HG02970 (cell line): ENCODE data around the gene CDCA3.
A peak's percentile ranks its signal among the peaks of the same experiment; 100 is the strongest.
"Not testable (repeated sequence)": the region's sequence is repeated elsewhere in the genome, so short reads cannot be mapped to it uniquely, and the experiment has no call there.

Experiments
- ATAC-seq: cut with Tn5 transposase; IDR thresholded peaks from one replicate; pipeline ENCODE4 v1.9.1; 2021; ENCODE audit warnings: mild to moderate bottlenecking, moderate library complexity, moderate number of reproducible peaks; ENCODE audit not compliant: unreplicated experiment, low FRiP score

CDCA3 gene

GRCh38 chr12:6851153-6851920 is at the start of gene CDCA3:
Gene CDCA3, minus strand, starts transcription at chr12:6851286. Its CDS starts 334 bp downstream, at chr12:6850952.
- peak; percentile 48 for ATAC-seq

- no peak for ATAC-seq
Observed at GRCh38 chr12:6899837-6900519, 48.9 kb upstream of the CDCA3 start.

GRCh38 chr12:6899427-6899826 is 48.3 kb upstream of the CDCA3 start:
- no peak for ATAC-seq

- no peak for ATAC-seq
Observed at GRCh38 chr12:6896846-6897435, 45.9 kb upstream of the CDCA3 start.

- ATAC-seq = no peak
Observed at GRCh38 chr12:6894321-6894720, 43.2 kb upstream of the CDCA3 start.

GRCh38 chr12:6892683-6893082 is 41.6 kb upstream of the CDCA3 start:
- ATAC-seq = not testable (repeated sequence)

GRCh38 chr12:6891646-6892001 is 40.5 kb upstream of the CDCA3 start:
- ATAC-seq = no peak

GRCh38 chr12:6890789-6891645 is 39.9 kb upstream of the CDCA3 start:
- ATAC-seq = peak; percentile 97

- not testable (repeated sequence) for ATAC-seq
Observed at GRCh38 chr12:6889775-6890573, 38.9 kb upstream of the CDCA3 start.

- ATAC-seq = not testable (repeated sequence)
Observed at GRCh38 chr12:6888794-6889193, 37.7 kb upstream of the CDCA3 start.

GRCh38 chr12:6888360-6888759 is 37.3 kb upstream of the CDCA3 start:
- ATAC-seq = no peak

- no peak for ATAC-seq
Observed at GRCh38 chr12:6887460-6887859, 36.4 kb upstream of the CDCA3 start.

GRCh38 chr12:6886206-6886999 is 35.3 kb upstream of the CDCA3 start:
- not testable (repeated sequence) for ATAC-seq

GRCh38 chr12:6884539-6884938 is 33.5 kb upstream of the CDCA3 start:
- no peak for ATAC-seq

GRCh38 chr12:6883683-6884082 is 32.6 kb upstream of the CDCA3 start:
- ATAC-seq = no peak

GRCh38 chr12:6883252-6883651 is 32.2 kb upstream of the CDCA3 start:
- ATAC-seq = no peak

GRCh38 chr12:6879824-6880223 is 28.7 kb upstream of the CDCA3 start:
- ATAC-seq = not testable (repeated sequence)

GRCh38 chr12:6874015-6874368 is 22.9 kb upstream of the CDCA3 start:
- not testable (repeated sequence) for ATAC-seq
